Ovary (tissue), 3 donors: ENCODE results near the gene MCUR1.

ENCODE experiments used
- EP300 ChIP-seq: sonication (generic); formaldehyde crosslinking; IDR thresholded peaks from one replicate; pipeline ENCODE4 v1.6.1; 2017; ENCODE audit warnings: antibody characterized with exemption
- POLR2A ChIP-seq: fragments of 450-650 bp; IDR thresholded peaks from one replicate; pipeline ENCODE4 v1.6.1; 2017; ENCODE audit warnings: antibody characterized with exemption, mild to moderate bottlenecking, moderate library complexity
- TF ChIP-seq, protein P1 (sequence below), 3 donors: fragments of 450-650 bp in 2 of 3; fragments of 200-600 bp in 1 of 3; IDR thresholded peaks; one replicate each; pipeline versions ENCODE4 v1.5.1 to v1.8.0; 2016 to 2022; ENCODE audit warnings: antibody characterized with exemption in 3 of 3, mild to moderate bottlenecking in 1 of 3
- donor health status: DM: no; HTN: no; CAD: no.

DNA sequence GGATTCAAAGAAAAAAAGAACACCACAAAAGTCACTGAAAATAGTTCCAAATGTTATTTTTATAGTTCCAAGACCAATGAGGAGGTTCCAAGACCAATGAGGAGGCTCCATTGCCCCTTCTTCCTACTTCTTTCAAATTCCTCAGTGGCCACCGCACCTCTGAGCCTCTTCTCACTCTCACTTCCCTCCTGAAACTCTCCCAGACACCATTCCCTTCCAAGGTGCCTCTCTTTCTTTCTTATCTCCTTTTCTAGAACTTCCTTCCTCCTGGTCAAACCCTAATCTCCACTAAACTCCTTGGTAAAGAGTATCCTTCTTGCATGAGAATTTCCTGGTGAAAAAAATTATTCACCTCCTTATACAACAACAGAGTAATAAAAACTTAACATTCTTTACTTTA is 20.4 kb upstream of the MCUR1 start:
- TF ChIP-seq, protein P1, sequence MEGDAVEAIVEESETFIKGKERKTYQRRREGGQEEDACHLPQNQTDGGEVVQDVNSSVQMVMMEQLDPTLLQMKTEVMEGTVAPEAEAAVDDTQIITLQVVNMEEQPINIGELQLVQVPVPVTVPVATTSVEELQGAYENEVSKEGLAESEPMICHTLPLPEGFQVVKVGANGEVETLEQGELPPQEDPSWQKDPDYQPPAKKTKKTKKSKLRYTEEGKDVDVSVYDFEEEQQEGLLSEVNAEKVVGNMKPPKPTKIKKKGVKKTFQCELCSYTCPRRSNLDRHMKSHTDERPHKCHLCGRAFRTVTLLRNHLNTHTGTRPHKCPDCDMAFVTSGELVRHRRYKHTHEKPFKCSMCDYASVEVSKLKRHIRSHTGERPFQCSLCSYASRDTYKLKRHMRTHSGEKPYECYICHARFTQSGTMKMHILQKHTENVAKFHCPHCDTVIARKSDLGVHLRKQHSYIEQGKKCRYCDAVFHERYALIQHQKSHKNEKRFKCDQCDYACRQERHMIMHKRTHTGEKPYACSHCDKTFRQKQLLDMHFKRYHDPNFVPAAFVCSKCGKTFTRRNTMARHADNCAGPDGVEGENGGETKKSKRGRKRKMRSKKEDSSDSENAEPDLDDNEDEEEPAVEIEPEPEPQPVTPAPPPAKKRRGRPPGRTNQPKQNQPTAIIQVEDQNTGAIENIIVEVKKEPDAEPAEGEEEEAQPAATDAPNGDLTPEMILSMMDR (IDR thresholded peaks at IDR 0.05), result no peak
- TF ChIP-seq POLR2A (no peak), EP300 (no peak)
